HG02623 (cell line): ENCODE measurements around the gene CPXM2.
"Not testable (repeated sequence)": the region's sequence is repeated elsewhere in the genome, so short reads cannot be mapped to it uniquely, and the experiment has no call there.

ENCODE experiments used
- ATAC-seq: cut with Tn5 transposase; IDR thresholded peaks from one replicate; pipeline ENCODE4 v1.9.1; 2021; ENCODE audit warnings: moderate library complexity; ENCODE audit not compliant: unreplicated experiment

The CPXM2 gene

GRCh38 chr10:123747426-123747825 is 144.2 kb downstream of the CPXM2 start:
- no peak for ATAC-seq

- no peak for ATAC-seq
Observed at GRCh38 chr10:123746942-123747341, 144.7 kb downstream of the CPXM2 start.

- no peak for ATAC-seq
Observed at GRCh38 chr10:123746520-123746919, 145.1 kb downstream of the CPXM2 start.

GRCh38 chr10:123746061-123746460 is 145.5 kb downstream of the CPXM2 start:
- no peak for ATAC-seq

GRCh38 chr10:123744224-123744536 is 147.4 kb downstream of the CPXM2 start:
- ATAC-seq = no peak

GRCh38 chr10:123743441-123744223 is 148.0 kb downstream of the CPXM2 start:
- no peak for ATAC-seq

- no peak for ATAC-seq
Observed at GRCh38 chr10:123742751-123743440, 148.7 kb downstream of the CPXM2 start.

GRCh38 chr10:123741711-123742110 is 149.9 kb downstream of the CPXM2 start:
- no peak for ATAC-seq

- ATAC-seq = no peak
Observed at GRCh38 chr10:123741146-123741545, 150.5 kb downstream of the CPXM2 start.

GRCh38 chr10:123736917-123737316 is 154.7 kb downstream of the CPXM2 start:
- not testable (repeated sequence) for ATAC-seq

- ATAC-seq = no peak
Observed at GRCh38 chr10:123729523-123729922, 162.1 kb downstream of the CPXM2 start.

GRCh38 chr10:123726836-123727235 is 164.8 kb downstream of the CPXM2 start:
- no peak for ATAC-seq

GRCh38 chr10:123726381-123726780 is 165.2 kb downstream of the CPXM2 start:
- no peak for ATAC-seq

- ATAC-seq = no peak
Observed at GRCh38 chr10:123724747-123725146, 166.9 kb downstream of the CPXM2 start.

GRCh38 chr10:123722351-123722750 is 169.3 kb downstream of the CPXM2 start:
- no peak for ATAC-seq

- ATAC-seq = no peak
Observed at GRCh38 chr10:123721441-123722049, 170.1 kb downstream of the CPXM2 start.

- no peak for ATAC-seq
Observed at GRCh38 chr10:123720536-123720935, 171.1 kb downstream of the CPXM2 start.

GRCh38 chr10:123718544-123719060 is 173.0 kb downstream of the CPXM2 start:
- no peak for ATAC-seq

- no peak for ATAC-seq
Observed at GRCh38 chr10:123717336-123717735, 174.3 kb downstream of the CPXM2 start.

- ATAC-seq = no peak
Observed at GRCh38 chr10:123715546-123715945, 176.1 kb downstream of the CPXM2 start.

GRCh38 chr10:123706236-123706635 is 185.4 kb downstream of the CPXM2 start:
- ATAC-seq = no peak

GRCh38 chr10:123704812-123705211 is 186.8 kb downstream of the CPXM2 start:
- ATAC-seq = no peak
